CD4-positive, alpha-beta T cell treated with Interleukin-21 for 1 hour (primary cell): ENCODE data around the gene PDE6A.
A peak's percentile ranks its signal among the peaks of the same experiment; 100 is the strongest.

ENCODE experiments used
- DNase-seq: peaks from one replicate; pipeline ENCODE4 v3.0.0-alpha.2; 2020

PDE6A gene

DNA sequence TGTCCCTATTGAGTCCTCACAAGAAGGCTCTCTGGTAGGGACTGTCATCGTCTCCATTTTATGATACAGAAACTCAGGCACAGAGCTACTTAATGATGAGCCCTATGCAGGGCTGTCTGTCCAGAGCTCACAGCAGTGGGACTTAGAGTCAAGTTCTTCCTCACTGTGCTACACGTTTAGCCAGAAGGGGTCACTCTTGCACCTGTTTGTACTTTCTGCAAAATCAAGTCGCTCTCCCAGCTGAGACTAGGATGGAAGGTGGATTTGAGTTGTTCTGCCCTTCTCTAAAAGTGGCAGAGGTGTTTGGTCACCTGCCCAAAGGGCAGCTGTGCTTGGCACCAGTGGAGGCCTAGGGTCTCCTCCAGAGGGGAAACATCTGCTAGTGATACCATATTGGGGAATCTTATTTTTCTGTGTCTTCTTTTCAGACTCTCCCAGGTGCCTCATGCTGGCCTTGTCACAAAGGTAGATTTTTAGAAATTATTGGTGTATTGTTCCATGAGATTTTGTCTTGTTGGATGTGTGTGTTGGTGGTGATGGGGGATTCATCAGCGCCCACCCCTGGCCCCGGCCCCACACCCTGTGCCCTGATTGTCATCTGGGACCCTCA lies 110.2 kb downstream of the PDE6A start:
- DNase-seq, result peak; percentile 60

DNA sequence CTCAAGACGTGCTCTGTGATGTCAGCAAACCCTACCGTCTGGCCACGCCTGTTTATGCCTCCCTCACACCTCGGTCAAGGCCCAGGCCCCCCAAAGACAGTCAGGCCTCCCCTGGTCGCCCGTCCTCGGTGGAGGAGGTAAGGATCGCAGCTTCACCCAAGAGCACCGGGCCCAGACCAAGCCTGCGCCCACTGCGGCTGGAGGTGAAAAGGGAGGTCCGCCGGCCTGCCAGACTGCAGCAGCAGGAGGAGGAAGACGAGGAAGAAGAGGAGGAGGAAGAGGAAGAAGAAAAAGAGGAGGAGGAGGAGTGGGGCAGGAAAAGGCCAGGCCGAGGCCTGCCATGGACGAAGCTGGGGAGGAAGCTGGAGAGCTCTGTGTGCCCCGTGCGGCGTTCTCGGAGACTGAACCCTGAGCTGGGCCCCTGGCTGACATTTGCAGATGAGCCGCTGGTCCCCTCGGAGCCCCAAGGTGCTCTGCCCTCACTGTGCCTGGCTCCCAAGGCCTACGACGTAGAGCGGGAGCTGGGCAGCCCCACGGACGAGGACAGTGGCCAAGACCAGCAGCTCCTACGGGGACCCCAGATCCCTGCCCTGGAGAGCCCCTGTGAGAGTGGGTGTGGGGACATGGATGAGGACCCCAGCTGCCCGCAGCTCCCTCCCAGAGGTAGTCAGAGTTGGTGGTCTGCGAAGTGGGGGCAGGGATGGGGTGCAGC lies 111.3 kb downstream of the PDE6A start:
- no peak for DNase-seq

DNA sequence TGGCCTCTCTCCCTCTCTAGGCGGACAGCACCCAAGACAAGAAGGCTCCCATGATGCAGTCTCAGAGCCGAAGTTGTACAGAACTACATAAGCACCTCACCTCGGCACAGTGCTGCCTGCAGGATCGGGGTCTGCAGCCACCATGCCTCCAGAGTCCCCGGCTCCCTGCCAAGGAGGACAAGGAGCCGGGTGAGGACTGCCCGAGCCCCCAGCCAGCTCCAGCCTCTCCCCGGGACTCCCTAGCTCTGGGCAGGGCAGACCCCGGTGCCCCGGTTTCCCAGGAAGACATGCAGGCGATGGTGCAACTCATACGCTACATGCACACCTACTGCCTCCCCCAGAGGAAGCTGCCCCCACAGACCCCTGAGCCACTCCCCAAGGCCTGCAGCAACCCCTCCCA lies 112.0 kb downstream of the PDE6A start:
- DNase-seq, result no peak

DNA sequence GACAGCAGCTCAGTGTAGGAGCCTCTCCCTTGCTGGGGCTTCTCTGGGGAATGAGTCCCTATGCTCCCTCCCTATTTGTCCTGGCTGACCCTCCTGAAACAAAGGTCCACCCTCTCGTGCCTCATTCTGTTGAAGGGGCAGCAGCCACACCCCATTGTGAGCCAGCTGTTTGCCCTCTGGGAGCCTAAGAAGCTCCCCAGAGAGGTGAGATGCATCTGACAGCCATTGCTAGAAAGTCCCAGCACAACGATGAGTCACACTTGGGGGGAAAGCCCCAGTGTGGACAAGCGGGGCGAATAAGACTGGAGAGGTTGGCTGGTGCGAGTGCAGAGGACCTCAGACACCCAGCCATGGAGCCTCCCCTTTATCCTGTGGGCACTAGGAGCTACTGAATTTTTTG lies 113.1 kb downstream of the PDE6A start:
- no peak for DNase-seq

DNA sequence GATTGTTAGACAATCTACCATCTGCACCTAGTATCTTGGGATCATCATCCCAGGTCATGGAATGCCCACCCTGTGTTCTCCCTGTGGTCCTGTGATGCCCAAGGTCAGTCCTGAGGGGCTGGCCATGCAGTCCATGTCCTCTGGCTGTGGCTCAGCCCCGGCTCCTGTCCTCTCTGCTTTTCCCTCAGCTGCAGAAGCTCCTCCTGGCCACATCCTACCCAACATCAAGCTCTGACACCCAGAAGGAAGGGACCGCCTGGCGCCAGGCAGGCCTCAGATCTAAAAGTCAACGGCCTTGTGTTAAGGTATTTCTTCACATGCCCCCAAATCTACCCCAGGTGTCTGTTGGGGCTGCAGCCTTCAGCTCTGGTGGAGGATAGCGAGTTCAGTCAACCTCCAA lies 114.0 kb downstream of the PDE6A start:
- DNase-seq, result no peak

DNA sequence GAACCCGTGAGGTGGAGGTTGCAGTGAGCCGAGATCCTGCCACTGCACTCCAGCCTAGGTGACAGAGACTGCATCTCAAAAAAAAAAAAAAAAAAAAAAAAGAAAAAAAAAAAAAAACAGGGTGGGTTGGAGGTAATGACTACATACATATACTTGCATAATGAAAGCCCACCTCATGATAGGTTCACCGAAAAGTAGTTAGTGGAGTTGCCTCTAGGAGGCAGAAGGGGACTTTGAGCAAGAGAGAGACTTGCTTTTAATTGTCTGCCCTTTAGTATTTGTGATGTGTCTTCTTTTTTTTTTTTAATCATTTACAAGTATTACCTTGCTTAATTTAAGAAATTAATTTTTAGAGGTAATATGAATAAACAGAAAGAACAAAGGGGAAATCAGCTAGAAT lies 114.6 kb downstream of the PDE6A start:
- no peak for DNase-seq

DNA sequence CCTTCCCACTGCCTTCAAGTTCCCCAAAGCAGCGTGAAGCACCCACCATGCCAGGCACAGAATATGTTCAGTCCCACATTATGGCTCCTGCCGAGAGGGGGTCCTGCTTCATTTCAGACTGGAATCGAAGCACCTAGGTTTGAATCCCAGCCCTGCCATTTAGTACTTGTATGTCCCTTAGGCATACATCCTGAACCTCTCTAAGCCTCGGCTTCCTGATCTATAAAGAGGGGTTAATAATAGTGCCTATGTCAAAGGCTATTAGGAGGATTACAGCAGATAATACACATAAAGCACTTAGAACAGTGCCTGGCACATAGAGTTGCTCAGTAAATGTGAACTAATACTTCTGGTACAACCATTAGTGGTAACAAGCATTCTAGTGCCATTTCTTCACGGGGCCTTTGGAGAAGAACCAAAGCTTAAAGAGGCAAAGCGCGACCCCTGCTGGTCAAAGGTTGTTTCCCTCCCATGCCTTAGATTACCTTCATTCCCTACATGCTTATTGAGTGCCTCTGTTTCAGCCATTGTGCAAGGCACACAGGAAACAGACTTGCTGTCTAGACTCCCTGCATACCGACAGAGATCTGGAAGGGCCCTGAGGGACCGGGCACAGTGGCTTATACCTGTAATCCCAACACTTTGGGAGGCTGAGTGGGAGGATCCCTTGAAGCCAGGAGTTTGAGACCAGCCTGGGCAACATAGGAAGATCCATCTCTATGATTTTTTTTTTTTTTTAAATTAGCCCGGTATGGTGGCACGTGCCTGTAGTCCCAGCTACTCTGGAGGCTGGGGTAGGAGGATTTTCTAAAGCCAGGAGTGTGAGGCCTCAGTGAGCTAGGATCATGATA lies 116.2 kb downstream of the PDE6A start:
- peak; percentile 76 for DNase-seq

DNA sequence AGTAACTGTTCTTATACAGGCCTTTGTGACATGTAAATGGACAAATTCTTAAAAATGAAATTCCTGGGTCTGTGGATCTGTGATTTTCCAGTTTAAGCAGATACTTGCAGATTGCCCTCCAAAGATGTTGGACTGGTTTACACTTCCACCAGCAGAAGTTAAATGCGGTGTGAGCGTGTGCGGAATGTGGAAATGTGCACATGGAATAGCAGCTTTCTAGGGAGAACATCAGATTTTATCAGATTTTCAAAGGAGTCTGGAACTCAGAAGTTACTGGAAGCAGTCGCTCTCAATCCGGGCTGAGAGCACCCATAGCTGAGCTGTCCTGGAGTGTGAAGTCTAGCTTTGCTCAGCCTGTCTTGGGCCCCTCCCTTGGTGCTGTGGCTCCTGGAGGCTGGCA lies 117.0 kb downstream of the PDE6A start:
- no peak for DNase-seq

DNA sequence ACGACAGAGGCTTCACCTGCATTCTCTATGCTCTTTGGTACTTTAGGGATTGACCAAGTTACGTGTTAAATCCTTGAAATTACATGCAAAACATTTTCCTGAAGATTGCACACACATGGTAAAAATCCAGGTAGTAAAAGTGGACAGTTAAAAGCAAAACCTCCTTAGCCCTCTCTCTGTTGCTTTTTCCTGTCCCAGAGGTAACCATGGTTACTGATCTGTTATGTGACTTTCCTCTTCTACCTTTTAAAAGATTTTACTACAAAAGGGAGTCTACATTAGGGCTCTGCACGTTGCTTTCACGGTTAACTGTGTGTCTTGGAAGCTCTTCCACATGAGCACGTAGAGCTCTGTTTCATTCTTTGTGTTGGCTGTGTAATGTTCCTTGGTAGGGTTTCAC lies 117.5 kb downstream of the PDE6A start:
- no peak for DNase-seq

DNA sequence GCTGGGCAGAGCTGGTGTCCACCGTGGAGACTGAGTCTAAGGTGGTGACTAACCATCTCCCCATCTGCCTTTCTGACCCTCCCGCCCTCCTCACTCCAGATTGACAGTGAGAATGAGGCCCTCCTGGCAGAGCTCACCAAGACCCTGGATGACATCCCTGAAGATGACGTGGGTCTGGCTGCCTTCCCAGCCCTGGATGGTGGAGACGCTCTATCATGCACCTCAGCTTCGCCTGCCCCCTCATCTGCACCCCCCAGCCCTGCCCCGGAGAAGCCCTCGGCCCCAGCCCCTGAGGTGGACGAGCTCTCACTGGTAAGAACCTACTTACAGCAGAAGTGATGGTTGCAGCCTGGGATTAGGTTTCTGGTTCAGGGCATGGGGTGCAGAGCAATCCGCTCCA lies 118.0 kb downstream of the PDE6A start:
- no peak for DNase-seq

DNA sequence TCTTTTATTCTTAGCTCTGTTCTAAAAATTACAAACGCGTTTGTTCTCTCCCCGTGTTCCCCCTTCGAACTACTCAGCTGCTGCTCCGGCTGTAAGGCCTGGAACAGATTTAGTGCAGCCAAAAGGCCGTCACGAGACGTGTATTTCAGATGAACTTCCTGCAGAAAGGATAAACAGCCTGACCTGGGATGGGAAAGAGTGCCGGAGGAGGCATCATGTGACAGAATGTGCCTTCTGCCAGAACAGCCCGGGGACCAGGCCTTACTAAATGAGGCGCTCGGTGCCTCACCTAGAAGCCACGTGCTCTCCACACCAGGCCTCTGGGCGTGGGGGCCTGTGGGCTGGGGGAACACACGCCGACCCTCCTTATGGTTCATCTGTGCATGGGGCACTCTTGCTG lies 119.7 kb downstream of the PDE6A start:
- no peak for DNase-seq

DNA sequence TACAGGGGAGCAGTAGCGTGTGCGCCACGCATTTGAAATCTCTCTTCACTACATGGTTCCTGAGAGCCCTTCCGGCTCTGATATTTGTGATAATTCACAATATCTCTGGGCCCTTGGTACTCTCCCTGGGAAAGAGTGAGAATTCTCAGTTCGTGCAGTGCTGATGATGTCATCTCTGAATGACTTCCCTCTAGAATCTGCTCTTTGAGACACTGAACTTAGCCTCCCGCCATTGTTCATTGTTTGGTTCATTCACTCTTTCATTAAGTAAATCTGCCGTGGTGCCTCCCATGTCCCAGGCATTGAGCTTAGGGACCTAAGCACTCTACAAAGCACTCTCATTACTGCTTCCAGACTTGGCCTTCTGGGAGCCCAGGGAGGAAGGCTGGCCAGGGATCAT lies 120.5 kb downstream of the PDE6A start:
- DNase-seq, result no peak

DNA sequence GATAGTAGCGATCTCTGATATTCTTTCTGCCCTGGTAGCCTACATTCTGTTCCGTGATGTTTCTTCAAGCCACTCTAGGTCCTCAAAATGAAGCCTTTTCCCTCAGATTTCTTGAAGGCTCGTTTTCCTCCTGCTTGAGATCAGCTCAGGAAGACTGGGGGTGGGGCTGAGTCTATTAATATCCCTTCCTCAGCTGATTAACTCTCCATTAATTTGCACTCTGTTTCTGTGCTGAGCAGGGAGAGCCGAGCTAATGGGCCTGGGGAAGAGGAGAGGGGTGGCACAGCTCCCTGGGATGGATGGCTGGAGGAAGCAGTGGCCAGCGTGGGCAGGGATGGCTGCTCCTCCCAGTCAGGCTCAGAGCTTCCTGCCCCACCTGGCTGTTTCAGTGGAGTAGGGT lies 121.2 kb downstream of the PDE6A start:
- no peak for DNase-seq

DNA sequence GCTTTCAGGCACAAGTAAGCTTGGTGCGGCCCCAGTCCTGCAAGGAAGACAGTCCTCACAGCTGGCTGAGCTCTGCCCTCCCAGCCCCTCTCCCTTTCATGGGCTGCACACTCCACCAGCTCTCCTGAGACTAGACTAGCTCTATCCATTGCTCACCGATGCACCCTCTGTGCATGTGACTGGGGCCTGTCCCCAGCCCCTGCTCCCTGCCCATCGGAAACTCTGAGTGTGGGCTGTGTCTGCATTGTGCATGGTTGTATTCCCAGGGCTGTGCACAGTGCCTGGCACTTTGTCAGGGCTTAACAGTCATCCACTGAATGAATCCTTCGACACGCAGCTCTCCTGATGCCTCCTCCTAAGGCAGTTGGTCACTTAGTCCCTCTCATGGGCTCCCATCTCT lies 122.3 kb downstream of the PDE6A start:
- no peak for DNase-seq

DNA sequence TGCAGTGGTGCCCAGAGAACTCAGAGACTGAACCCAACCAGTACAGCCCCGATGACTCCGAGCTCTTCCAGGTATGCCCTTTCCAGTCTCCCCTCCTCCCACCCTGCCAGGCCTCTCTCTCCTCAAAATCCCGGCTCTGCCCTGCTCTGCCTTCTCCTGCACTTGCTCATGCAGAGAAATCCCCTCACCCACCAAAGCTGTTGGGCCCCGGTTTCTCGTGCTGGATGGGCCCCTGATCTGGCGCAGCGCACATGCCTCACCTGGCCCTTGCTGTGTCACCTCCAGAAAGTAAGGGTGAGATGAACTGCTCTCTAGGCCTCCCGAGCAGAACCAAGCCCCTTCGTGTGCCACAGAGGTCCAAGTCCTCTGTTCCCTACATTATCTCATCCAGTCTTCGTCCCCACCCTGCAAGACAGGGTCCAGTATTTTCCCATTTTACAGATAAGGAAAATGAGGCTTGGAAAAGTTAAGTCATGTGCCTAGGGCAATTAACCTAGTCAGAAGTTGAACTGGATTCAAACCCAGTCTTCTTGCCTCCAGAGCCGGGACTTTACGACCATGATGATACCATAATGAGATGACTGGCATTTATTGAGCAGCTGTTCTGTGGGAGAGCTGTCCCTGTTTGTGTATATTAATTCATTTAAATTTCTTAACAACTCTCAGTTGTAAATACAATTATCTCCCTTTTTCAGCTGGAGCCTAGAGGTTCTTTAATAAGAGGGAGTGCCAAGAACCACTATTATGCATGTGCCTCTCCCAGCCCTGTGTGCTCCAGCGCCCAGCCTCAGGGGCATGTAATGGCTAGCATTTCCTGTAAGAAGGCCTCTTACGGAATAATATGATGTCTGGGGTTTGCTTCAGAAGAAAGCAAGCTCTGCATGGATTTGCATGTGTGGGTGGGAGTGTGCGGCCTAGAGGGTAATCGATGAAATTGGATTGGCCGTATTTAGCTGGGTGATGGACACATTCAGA lies 123.8 kb downstream of the PDE6A start:
- no peak for DNase-seq

DNA sequence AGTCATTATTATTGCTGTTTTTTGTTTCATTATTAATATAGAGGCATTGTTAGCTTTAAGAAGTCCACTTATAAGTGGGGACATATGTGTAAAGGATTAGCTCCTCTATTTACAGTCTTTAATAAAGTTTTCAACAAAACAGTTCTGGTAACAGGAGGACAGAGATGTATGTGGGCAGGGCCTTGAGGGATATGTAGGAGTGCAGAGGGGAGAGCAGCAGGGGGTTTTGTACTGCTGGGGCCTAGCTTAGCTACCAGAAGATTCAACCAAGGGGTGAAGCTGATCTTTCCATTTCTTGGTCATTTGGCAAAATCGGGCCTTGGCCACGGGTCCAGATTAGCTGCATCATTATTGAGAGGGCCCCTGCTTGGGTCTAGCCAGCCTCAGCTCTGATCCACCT lies 124.6 kb downstream of the PDE6A start:
- DNase-seq, result no peak

DNA sequence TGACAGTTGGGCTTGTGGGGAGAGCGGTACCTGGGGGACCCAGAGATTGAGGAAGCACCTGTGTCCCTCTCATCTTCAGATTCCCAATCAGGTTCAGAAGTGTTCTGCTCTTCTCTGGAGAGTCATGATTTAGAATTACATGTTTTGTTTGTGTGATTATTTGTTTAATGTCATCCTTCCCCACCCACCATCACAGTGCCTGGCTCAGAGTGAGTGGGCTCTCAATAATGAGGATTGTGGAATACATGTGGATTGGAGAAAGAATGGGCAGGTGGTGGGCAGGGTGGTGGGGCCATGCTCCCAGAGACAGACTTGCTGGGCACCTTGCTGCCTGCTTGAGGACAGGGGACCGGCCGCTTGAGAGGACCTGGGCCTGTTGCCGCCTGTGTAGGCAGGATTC lies 126.5 kb downstream of the PDE6A start:
- DNase-seq, result no peak

DNA sequence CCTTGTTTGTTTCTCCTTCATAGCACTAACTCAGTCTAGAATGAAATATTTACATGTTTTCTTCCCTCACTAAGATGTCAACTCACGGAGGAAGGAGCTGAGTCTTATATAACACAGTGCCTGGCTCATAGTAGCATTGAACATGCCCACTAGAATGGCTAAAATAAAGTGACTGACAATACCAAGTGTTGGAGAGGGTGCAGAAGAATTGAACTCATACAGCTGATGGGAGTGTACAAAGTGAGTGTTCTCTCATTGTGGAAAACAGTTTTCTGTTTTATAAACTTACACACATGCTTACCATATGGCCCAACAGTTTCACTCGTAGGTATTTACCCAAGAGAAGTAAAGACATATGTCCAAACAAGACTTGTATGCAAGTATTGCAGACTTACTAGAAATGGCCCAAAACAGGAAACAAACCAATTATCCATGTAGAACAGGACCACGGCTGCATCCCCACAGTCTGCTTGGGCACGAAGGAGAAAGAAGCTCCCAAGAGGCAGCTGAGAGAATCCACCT lies 127.0 kb downstream of the PDE6A start:
- DNase-seq, result no peak

DNA sequence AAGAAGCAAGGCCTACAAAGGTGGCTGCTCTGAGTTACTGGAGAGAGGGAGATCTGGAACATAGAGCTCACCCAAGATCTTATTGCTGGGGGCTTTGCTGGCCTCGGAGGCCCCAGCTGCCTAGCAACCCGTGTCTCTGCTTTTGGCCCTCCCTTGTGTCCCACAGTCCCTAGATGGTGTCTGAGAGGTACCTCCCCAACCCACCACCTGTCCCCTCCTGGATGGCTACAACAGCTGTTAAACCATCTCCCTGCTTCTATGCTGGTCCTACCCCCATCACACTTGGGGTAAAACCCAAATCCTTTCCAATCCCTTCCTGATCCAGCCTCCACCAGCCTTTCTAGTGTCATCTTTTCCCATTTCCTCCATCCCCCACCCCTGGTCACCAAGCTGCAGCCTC lies 127.9 kb downstream of the PDE6A start:
- DNase-seq, result no peak

DNA sequence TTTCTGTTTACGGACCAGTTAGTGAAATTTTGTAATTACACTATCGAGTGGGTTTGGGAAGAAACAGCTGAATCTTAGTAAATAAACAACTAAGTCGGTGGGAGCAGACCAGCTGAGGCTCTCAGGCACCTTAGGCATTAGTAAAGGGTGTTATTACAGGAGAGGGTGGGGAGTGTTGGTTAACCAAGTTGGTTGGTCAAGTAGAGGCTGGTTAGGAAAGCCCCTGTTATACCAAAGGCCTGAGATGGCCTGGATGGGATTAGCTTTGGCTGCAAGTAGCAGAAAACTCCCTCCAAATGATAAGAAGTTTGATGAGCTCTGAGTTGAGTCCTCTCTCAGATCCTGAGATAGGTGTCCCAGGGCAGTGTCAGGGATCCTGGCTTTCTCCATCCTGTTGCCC lies 133.1 kb downstream of the PDE6A start:
- DNase-seq, result no peak

DNA sequence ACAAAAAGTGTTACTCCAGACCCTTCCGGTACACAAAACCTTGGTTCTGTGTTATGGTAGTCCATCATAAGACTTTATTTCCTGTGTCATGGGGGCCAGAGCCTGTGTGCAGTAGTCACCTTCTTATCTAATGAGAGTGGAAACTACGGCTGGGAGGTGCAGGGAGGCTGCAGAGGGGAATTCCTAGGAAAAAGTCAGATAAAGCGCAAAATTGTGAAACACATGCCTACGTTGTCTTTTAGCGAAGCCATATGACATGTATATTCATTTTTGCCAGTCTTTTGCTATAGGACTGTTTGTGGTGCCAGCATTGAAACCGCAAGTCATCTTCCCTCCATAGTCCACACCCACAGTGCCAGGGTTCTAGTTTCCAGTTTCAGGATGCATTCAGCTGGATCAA lies 133.7 kb downstream of the PDE6A start:
- no peak for DNase-seq

DNA sequence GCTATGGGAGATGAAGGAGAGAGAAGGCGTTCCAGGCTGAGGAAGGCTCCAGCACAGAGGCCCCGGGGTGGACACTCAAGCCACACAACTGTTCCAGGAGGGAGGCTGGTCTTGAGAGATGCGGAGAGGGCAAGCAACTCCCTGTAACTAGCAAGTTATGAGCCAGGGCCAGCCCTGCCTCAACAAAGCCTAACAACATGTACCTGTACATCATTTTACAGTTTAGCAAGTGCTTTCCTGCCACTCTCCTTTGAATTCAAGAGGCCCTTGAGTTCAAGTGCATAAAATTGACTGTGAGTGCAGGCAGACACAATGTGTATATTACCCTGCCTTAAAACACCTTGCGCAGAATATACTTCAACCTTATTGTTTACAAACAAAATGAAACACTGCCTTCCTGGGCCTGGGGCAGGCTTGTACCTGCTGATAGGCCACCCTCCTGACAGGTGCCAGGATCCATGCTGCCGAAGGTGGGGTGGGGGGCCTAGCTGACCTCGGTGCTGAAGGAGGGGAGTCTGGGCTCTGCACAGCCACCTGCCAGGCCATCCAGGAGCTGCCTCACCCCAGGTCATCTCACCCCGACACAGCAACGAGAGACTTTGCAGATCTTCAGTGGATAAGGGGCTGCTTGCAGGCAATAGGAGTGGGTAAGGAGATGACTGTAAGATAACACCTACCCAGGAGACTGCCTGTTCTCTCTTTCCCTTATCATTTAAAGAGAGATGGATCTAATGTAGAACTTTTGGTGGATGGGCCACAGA lies 134.5 kb downstream of the PDE6A start:
- no peak for DNase-seq
